WTC11 (cell line): ENCODE measurements around the gene RELB. TPM values are rescaled to one million over a fixed set of nuclear protein-coding genes. Genes with fewer than 3 reads are reported as not detected.

Source experiments
- ATAC-seq: fragments of 200-7000 bp; cut with Tn5 transposase; 2 replicates; pipeline ENCODE4 v1.10.0; 2021; ENCODE audit warnings: mild to moderate bottlenecking, moderate library complexity
- CTCF ChIA-PET: fragments of 300-600 bp; sonication (Branson Sonifier 250); formaldehyde crosslinking; loops from one replicate; lab custom pipeline; 2021; ENCODE audit warnings: antibody characterized with exemption; lab: Charles Lee
- POLR2A ChIA-PET: fragments of 350-600 bp; sonication (Branson Sonifier 250); formaldehyde crosslinking; loops from one replicate; lab custom pipeline; 2021; ENCODE audit warnings: antibody characterized with exemption; lab: Charles Lee
- DNase-seq: peaks from one replicate; pipeline ENCODE4 v3.0.0; 2021; ENCODE audit warnings: low spot score
- H3K27ac Mint-ChIP-seq: 2 replicates; pipeline ENCODE4 v1.8.0; 2021; ENCODE audit warnings: mixed read lengths
- H3K27me3 Mint-ChIP-seq: 2 replicates; pipeline ENCODE4 v1.8.0; 2021; ENCODE audit warnings: low read depth, mild to moderate bottlenecking, moderate library complexity, mixed read lengths
- H3K36me3 Mint-ChIP-seq: 2 replicates; pipeline ENCODE4 v1.8.0; 2021; ENCODE audit warnings: mixed read lengths
- H3K4me1 Mint-ChIP-seq: 2 replicates; pipeline ENCODE4 v1.8.0; 2022; ENCODE audit warnings: mixed read lengths
- H3K4me3 Mint-ChIP-seq: 2 replicates; pipeline ENCODE4 v1.8.0; 2021; ENCODE audit warnings: mild to moderate bottlenecking, moderate library complexity, mixed read lengths
- H3K9me3 Mint-ChIP-seq: 2 replicates; pipeline ENCODE4 v1.8.0; 2021; ENCODE audit warnings: mixed read lengths
- AFF4 ChIP-seq: sonication (generic); formaldehyde crosslinking; IDR thresholded peaks from 2 replicates; pipeline ENCODE4 v1.8.1; 2023; ENCODE audit warnings: mild to moderate bottlenecking, missing genetic modification reagents, borderline replicate concordance
- ESRRA ChIP-seq: sonication (generic); formaldehyde crosslinking; IDR thresholded peaks from 2 replicates; pipeline ENCODE4 v1.8.1; 2022; ENCODE audit warnings: mild to moderate bottlenecking, missing genetic modification reagents, borderline replicate concordance
- FOXP1 ChIP-seq: sonication (generic); formaldehyde crosslinking; IDR thresholded peaks from 2 replicates; pipeline ENCODE4 v1.8.0; 2022; ENCODE audit warnings: missing genetic modification reagents, mild to moderate bottlenecking, moderate library complexity, borderline replicate concordance
- FOXP4 ChIP-seq: sonication (generic); formaldehyde crosslinking; IDR thresholded peaks from 2 replicates; pipeline ENCODE4 v1.8.0; 2022; ENCODE audit warnings: mild to moderate bottlenecking, missing genetic modification reagents
- GRHL2 ChIP-seq: fragments of 250-450 bp; sonication (Bioruptor Pico); IDR thresholded peaks from 2 replicates; pipeline ENCODE4 v1.8.0; 2022; ENCODE audit warnings: mild to moderate bottlenecking, moderate library complexity; ENCODE audit not compliant: insufficient replicate concordance, severe bottlenecking
- NFE2L1 ChIP-seq: sonication (generic); formaldehyde crosslinking; IDR thresholded peaks from 2 replicates; pipeline ENCODE4 v1.8.1; 2023; ENCODE audit warnings: missing genetic modification reagents
- RELA ChIP-seq: sonication (generic); formaldehyde crosslinking; IDR thresholded peaks from 2 replicates; pipeline ENCODE4 v1.8.1; 2022; ENCODE audit warnings: missing genetic modification reagents, mild to moderate bottlenecking, borderline replicate concordance
- SOX15 ChIP-seq: fragments of 250-450 bp; sonication (Bioruptor Pico); IDR thresholded peaks from 2 replicates; pipeline ENCODE4 v1.9.0; 2021; ENCODE audit warnings: mild to moderate bottlenecking
- TEAD1 ChIP-seq: sonication (generic); formaldehyde crosslinking; IDR thresholded peaks from 2 replicates; pipeline ENCODE4 v1.8.0; 2022; ENCODE audit warnings: mild to moderate bottlenecking, missing genetic modification reagents
- ZNF121 ChIP-seq: sonication (generic); formaldehyde crosslinking; IDR thresholded peaks from 2 replicates; pipeline ENCODE4 v1.8.0; 2023; ENCODE audit warnings: missing genetic modification reagents
- ZNF138 ChIP-seq: sonication (generic); formaldehyde crosslinking; conservative IDR thresholded peaks from 2 replicates; pipeline ENCODE4 v1.8.1; 2022; ENCODE audit warnings: mild to moderate bottlenecking, moderate library complexity, missing genetic modification reagents
- ZNF263 ChIP-seq: sonication (generic); formaldehyde crosslinking; IDR thresholded peaks from 2 replicates; pipeline ENCODE4 v1.8.1; 2022; ENCODE audit warnings: low read depth, mild to moderate bottlenecking, moderate library complexity, missing genetic modification reagents
- ZNF416 ChIP-seq: fragments of 250-450 bp; sonication (Bioruptor Pico); IDR thresholded peaks from 2 replicates; pipeline ENCODE4 v1.9.0; 2021; ENCODE audit warnings: mild to moderate bottlenecking, inconsistent platforms
- ZNF425 ChIP-seq: fragments of 250-450 bp; sonication (Bioruptor Pico); conservative IDR thresholded peaks from 2 replicates; pipeline ENCODE4 v1.9.0; 2021; ENCODE audit warnings: mild to moderate bottlenecking
- total RNA-seq: library from RNA; stranded (reverse); gene quantifications from 3 replicates; pipeline ENCODE4 v1.2.3, GENCODE V29; 2021
- TF ChIP-seq, protein P1 (sequence below): sonication (generic); formaldehyde crosslinking; IDR thresholded peaks from 2 replicates; pipeline ENCODE4 v1.8.0; 2023; ENCODE audit warnings: missing genetic modification reagents
- TF ChIP-seq, protein P2 (sequence below): sonication (generic); formaldehyde crosslinking; IDR thresholded peaks from 2 replicates; pipeline ENCODE4 v1.8.0; 2023; ENCODE audit warnings: mild to moderate bottlenecking, missing genetic modification reagents
- TF ChIP-seq, protein P3 (sequence below): fragments of 200-600 bp; IDR thresholded peaks from 2 replicates; pipeline ENCODE4 v1.8.0; 2022; ENCODE audit warnings: antibody characterized with exemption

The RELB gene
- total RNA-seq, 1 experiment from 2014 or later = 8.9 TPM

DNA sequence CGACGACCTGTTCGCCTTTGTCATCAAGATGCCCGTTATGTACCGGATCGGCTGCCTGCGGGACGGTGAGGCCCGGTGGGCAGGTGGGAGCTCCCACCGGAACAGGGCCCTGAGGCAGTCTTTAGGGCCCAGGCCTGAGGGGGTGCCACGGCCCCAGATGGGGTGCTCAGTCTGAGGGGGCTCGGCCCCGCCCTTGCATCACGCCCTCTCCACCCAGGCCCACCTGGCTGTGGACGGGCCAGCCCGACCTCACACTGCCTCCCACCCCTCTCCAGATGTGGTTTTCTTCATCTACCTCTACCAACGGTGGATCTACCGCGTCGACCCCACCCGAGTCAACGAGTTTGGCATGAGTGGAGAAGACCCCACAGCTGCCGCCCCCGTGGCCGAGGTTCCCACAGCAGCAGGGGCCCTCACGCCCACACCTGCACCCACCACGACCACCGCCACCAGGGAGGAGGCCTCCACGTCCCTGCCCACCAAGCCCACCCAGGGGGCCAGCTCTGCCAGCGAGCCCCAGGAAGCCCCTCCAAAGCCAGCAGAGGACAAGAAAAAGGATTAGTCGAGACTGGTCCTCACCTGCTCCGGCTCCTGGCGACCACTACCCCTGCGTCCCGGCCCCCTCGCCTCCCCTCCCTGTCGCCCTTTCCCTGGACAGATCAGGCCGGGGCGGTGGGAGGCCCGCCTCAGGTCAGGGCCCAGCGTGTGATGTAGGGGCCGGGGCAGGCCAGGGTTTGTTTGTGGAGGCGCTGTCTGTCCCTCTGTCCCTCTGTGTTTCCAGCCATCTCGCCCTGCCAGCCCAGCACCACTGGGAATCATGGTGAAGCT is 8.7 kb upstream of the RELB start:
- TF ChIP-seq SOX15 = no peak
- no peak for TF ChIP-seq ZNF121 (CRISPR knock-in tag)
- no peak for TF ChIP-seq FOXP1 (CRISPR knock-in tag)
- TF ChIP-seq, protein P1, sequence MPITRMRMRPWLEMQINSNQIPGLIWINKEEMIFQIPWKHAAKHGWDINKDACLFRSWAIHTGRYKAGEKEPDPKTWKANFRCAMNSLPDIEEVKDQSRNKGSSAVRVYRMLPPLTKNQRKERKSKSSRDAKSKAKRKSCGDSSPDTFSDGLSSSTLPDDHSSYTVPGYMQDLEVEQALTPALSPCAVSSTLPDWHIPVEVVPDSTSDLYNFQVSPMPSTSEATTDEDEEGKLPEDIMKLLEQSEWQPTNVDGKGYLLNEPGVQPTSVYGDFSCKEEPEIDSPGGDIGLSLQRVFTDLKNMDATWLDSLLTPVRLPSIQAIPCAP (CRISPR knock-in tag) = no peak
- TF ChIP-seq, protein P2, sequence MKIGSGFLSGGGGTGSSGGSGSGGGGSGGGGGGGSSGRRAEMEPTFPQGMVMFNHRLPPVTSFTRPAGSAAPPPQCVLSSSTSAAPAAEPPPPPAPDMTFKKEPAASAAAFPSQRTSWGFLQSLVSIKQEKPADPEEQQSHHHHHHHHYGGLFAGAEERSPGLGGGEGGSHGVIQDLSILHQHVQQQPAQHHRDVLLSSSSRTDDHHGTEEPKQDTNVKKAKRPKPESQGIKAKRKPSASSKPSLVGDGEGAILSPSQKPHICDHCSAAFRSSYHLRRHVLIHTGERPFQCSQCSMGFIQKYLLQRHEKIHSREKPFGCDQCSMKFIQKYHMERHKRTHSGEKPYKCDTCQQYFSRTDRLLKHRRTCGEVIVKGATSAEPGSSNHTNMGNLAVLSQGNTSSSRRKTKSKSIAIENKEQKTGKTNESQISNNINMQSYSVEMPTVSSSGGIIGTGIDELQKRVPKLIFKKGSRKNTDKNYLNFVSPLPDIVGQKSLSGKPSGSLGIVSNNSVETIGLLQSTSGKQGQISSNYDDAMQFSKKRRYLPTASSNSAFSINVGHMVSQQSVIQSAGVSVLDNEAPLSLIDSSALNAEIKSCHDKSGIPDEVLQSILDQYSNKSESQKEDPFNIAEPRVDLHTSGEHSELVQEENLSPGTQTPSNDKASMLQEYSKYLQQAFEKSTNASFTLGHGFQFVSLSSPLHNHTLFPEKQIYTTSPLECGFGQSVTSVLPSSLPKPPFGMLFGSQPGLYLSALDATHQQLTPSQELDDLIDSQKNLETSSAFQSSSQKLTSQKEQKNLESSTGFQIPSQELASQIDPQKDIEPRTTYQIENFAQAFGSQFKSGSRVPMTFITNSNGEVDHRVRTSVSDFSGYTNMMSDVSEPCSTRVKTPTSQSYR (CRISPR knock-in tag) = no peak
- TF ChIP-seq NFE2L1 (CRISPR knock-in tag) = no peak
- TF ChIP-seq FOXP4 (CRISPR knock-in tag) = no peak
- no peak for TF ChIP-seq ZNF263 (CRISPR knock-in tag)
- TF ChIP-seq ZNF416 (CRISPR knock-in tag) = no peak
- TF ChIP-seq, protein P3, sequence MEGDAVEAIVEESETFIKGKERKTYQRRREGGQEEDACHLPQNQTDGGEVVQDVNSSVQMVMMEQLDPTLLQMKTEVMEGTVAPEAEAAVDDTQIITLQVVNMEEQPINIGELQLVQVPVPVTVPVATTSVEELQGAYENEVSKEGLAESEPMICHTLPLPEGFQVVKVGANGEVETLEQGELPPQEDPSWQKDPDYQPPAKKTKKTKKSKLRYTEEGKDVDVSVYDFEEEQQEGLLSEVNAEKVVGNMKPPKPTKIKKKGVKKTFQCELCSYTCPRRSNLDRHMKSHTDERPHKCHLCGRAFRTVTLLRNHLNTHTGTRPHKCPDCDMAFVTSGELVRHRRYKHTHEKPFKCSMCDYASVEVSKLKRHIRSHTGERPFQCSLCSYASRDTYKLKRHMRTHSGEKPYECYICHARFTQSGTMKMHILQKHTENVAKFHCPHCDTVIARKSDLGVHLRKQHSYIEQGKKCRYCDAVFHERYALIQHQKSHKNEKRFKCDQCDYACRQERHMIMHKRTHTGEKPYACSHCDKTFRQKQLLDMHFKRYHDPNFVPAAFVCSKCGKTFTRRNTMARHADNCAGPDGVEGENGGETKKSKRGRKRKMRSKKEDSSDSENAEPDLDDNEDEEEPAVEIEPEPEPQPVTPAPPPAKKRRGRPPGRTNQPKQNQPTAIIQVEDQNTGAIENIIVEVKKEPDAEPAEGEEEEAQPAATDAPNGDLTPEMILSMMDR = no peak
- TF ChIP-seq ESRRA (CRISPR knock-in tag) = no peak
- no peak for TF ChIP-seq GRHL2 (CRISPR knock-in tag)
- TF ChIP-seq ZNF138 (CRISPR knock-in tag) = no peak
- TF ChIP-seq AFF4 (CRISPR knock-in tag) = no peak
- TF ChIP-seq RELA (CRISPR knock-in tag) = no peak
- TF ChIP-seq TEAD1 = no peak
- no peak for TF ChIP-seq ZNF425 (CRISPR knock-in tag)
- no peaks in the 10 kb centered on the region for H3K4me1 Mint-ChIP-seq
- no peaks in the 10 kb centered on the region for H3K27me3 Mint-ChIP-seq
- no peak overlapping the region for H3K27ac Mint-ChIP-seq
- no peaks in the 10 kb centered on the region for H3K9me3 Mint-ChIP-seq
- POLR2A ChIA-PET = no interaction called here
- no peak overlapping the region for H3K4me3 Mint-ChIP-seq
- peaks cover 7% of the 10 kb centered on the region; the same call in 1 of the 2 replicates for H3K36me3 Mint-ChIP-seq
- no peak for DNase-seq
- ATAC-seq = no peak
- CTCF ChIA-PET = interaction anchor here (0.9 kb wide), 1 partner anchor 67 kb away, joined by 3 read pairs; no protein-coding TSS in a partner anchor
